Measurements from ENCODE around the gene SLC26A8. TPM values are rescaled to one million over a fixed set of nuclear protein-coding genes. Genes with fewer than 3 reads are reported as not detected.

Gene SLC26A8
- total and polyA plus RNA-seq, 2 of the 13 experiments (the other 11 are each of a cell fraction or from before 2014, with no cell fraction given) = 0.46 TPM; not detected in 1

DNA sequence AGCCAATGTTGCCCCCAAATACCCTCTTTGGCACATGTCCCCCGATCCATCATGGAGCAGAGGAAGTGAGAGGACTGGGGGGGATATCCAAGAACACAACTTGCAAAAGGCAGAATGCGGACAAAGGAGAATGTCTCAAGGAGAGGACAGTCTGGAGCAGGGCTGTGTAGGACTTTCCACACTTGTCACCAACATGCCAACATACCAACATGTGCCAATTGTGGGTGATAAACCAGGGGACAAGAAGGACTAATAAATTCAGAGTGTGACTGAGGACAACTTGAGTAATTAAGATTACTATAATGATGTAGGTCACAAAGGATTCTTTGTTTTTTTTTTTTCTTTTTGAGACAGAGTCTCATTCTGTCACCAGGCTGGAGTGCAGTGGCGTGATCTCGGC lies 8.8 kb downstream of the SLC26A8 start (continued):
- TF ChIP-seq, protein P1, sequence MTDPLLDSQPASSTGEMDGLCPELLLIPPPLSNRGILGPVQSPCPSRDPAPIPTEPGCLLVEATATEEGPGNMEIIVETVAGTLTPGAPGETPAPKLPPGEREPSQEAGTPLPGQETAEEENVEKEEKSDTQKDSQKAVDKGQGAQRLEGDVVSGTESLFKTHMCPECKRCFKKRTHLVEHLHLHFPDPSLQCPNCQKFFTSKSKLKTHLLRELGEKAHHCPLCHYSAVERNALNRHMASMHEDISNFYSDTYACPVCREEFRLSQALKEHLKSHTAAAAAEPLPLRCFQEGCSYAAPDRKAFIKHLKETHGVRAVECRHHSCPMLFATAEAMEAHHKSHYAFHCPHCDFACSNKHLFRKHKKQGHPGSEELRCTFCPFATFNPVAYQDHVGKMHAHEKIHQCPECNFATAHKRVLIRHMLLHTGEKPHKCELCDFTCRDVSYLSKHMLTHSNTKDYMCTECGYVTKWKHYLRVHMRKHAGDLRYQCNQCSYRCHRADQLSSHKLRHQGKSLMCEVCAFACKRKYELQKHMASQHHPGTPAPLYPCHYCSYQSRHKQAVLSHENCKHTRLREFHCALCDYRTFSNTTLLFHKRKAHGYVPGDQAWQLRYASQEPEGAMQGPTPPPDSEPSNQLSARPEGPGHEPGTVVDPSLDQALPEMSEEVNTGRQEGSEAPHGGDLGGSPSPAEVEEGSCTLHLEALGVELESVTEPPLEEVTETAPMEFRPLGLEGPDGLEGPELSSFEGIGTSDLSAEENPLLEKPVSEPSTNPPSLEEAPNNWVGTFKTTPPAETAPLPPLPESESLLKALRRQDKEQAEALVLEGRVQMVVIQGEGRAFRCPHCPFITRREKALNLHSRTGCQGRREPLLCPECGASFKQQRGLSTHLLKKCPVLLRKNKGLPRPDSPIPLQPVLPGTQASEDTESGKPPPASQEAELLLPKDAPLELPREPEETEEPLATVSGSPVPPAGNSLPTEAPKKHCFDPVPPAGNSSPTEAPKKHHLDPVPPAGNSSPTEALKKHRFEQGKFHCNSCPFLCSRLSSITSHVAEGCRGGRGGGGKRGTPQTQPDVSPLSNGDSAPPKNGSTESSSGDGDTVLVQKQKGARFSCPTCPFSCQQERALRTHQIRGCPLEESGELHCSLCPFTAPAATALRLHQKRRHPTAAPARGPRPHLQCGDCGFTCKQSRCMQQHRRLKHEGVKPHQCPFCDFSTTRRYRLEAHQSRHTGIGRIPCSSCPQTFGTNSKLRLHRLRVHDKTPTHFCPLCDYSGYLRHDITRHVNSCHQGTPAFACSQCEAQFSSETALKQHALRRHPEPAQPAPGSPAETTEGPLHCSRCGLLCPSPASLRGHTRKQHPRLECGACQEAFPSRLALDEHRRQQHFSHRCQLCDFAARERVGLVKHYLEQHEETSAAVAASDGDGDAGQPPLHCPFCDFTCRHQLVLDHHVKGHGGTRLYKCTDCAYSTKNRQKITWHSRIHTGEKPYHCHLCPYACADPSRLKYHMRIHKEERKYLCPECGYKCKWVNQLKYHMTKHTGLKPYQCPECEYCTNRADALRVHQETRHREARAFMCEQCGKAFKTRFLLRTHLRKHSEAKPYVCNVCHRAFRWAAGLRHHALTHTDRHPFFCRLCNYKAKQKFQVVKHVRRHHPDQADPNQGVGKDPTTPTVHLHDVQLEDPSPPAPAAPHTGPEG (CRISPR knock-in tag; IDR thresholded peaks at IDR 0.05) = no peak
- TF ChIP-seq DMAP1 (CRISPR knock-in tag; IDR thresholded peaks at IDR 0.05) = no peak
- TF ChIP-seq ZNF337 (CRISPR knock-in tag; IDR thresholded peaks at IDR 0.05; ENCODE audit: borderline replicate concordance, low read depth) = no peak
- no peak for TF ChIP-seq CHD2 (IDR thresholded peaks at IDR 0.05; ENCODE audit: low read depth, low read length)
- no peak for TF ChIP-seq TAF1 (CRISPR knock-in tag; IDR thresholded peaks at IDR 0.05)
- TF ChIP-seq, protein P2, sequence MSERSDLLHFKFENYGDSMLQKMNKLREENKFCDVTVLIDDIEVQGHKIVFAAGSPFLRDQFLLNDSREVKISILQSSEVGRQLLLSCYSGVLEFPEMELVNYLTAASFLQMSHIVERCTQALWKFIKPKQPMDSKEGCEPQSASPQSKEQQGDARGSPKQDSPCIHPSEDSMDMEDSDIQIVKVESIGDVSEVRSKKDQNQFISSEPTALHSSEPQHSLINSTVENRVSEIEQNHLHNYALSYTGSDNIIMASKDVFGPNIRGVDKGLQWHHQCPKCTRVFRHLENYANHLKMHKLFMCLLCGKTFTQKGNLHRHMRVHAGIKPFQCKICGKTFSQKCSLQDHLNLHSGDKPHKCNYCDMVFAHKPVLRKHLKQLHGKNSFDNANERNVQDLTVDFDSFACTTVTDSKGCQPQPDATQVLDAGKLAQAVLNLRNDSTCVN (CRISPR knock-in tag; IDR thresholded peaks at IDR 0.05; ENCODE audit: borderline replicate concordance) = no peak

DNA sequence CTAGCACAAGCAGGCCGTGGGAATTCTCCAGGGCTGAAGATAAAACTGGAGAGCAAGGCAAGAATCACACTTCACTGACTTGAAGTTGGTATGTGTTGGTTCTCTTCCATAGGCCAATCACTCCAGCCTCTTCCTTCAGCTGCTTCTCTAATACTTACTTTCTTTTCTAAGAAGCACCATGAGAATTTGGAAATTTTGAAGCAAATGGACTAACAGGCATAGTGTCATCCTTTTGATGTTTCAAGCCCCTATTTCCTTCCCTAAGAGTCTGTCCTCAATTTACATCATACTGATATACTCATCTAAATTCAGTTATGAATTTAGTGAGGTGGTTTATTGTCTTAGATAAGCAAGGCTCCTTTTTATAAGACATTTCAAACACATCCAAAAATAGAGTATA lies 24.0 kb downstream of the SLC26A8 start:
- Histone ChIP-seq H3K4me2 (ENCODE audit: low read depth, low read length) (no peak overlapping the region), H3K4me3 (replicated peaks in 1 of 3; ENCODE audit: insufficient read depth in 1 of 3, low read depth in 2 of 3, low read length in 3 of 3) (no peak overlapping the region), H3K9me3 (ENCODE audit: low read length) (no peaks in the 10 kb centered on the region), H3K4me1 (ENCODE audit: insufficient read depth, low read length) (no peaks in the 10 kb centered on the region), H4K20me1 (ENCODE audit: insufficient read depth, low read length) (no peaks in the 10 kb centered on the region), H3K36me3 (replicated peaks in 1 of 2; ENCODE audit: control insufficient read depth in 1 of 2, insufficient read depth in 2 of 2, low read length in 2 of 2) (no peaks in the 10 kb centered on the region), H3K27me3 (ENCODE audit: control insufficient read depth in 1 of 2, insufficient read depth in 2 of 2, low read length in 2 of 2) (peaks cover 0 to 11% of the 10 kb centered on the region in 2 experiments; a peak in 1 of 5 replicates), H3K79me2 (ENCODE audit: insufficient read depth, low read length) (no peaks in the 10 kb centered on the region), H2AFZ (ENCODE audit: low read length) (no peak overlapping the region), H3K9ac (ENCODE audit: insufficient read depth, low read depth, low read length) (no peak overlapping the region), H3K27ac (ENCODE audit: extremely low read length, insufficient read depth, low read length) (no peak overlapping the region)
- CTCF ChIA-PET (ENCODE audit: low intra/inter-chr PET ratio, low total read pairs) = no interaction called here
- intact Hi-C loops (cut with micrococcal nuclease; ENCODE audit: unreplicated experiment) (no loop called here), in situ Hi-C loops (cut with HindIII; ENCODE audit: extremely low pct_ligation_motif_present, low pct_unique_long_range_greater_than_20kb) (no loop called here)
- DNase-seq (ENCODE audit: low spot score) (no peak), FAIRE-seq (no peak), ATAC-seq (no peak)
- POLR2A ChIA-PET = no interaction called here
- TF ChIP-seq SAFB2 (CRISPR knock-in tag; IDR thresholded peaks at IDR 0.05; ENCODE audit: borderline replicate concordance, low read depth) (no peak), ZNF589 (CRISPR knock-in tag; conservative IDR thresholded peaks at IDR 0.05) (no peak), CBX1 (IDR thresholded peaks at IDR 0.05; ENCODE audit: low read depth) (no peak), HDAC2 (CRISPR knock-in tag; IDR thresholded peaks at IDR 0.05) (no peak), XBP1 (CRISPR knock-in tag; IDR thresholded peaks at IDR 0.05) (no peak), MIXL1 (CRISPR knock-in tag; IDR thresholded peaks at IDR 0.05) (no peak), SP2 (CRISPR knock-in tag; IDR thresholded peaks at IDR 0.05) (no peak), AGO2 (optimal IDR thresholded peaks at IDR 0.05; ENCODE audit: low read depth, low read length) (no peak), MXI1 (IDR thresholded peaks at IDR 0.05; ENCODE audit: borderline replicate concordance, low read depth, low read length) (no peak)
- BruUV-seq (replicated peaks) = no TSS peak
- 0% methylated on average over 1 of the region's 1 CpG for WGBS (ENCODE audit: low lambda C conversion rate)
